Measurements from ENCODE around the gene PYGM.

PYGM gene

DNA sequence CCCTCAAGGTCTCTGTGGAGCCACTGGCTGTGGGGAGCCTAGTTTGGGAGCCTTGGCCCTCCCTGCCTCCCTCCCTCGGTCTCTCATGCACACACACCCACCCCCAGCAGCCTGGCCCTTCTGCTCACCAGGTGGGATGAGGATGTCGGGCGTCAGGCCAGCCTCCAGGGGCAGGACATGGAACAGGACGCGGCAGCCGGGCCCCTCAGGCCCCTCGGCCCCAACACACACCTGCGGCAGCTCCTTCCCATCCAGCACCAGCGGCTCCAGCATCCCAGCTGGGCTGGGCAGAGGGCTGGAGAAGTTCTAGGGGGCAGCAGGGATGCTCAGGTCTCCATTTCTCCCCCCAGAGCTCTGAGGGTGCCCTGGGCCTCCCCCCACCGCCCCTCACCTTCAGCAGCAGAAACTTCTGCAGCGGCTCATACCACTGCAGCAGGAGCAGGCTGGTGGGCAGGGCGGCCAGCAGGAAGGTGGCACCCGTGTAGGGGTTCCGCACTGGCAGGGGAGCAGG lies 32.1 kb upstream of the PYGM start:
- DNase-seq (ENCODE audit: low read depth), result no peak

- DNase-seq (ENCODE audit: low read depth), result no peak
Measured at GRCh38 chr11:64790205-64791095, 30.7 kb upstream of the PYGM start.

- no peak for DNase-seq (ENCODE audit: low read depth)
Measured at GRCh38 chr11:64789331-64790204, 29.8 kb upstream of the PYGM start.

DNA sequence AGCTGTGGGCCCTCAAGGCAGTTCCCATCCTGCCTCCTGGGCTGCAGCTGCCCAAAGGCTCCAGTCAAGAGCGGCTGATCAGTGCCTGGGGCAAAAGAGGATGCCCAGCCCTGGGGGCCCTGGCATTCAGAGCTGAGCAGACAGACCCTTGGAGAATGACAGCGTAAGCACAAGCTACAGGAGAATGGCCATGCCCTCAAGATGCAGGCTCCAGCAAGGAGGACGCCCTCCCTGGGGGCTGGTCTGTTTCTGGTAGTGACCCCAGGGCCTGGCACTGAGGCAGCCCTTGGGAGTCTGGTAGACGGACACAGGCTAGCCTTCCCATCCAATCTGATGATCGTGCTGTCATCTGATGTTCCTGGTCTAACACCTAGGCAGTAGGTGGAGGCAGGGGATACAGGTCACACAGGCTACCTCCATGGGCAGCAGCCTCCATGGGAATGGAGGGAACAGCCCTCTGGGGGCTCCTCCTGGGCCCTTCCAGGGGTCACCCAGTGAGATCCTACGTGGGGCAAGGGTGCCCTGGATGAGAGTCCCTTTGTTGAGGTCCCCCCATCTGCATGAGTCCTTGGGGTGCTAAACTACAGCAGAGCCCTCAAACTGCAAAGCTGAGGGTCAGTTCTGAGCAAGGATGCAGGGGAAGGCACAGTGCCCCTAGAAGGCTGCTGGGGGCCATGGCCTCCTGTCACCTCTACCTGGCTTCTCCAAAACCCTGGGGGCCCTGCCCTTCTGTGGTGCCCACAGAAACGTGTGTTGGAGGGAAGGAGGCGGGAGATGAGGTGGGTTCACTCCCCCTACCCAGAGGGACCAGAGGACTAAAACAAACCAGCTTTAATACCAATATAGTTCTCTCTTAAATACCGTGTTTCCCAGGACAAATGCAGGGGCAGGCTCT lies 28.8 kb upstream of the PYGM start:
- DNase-seq (ENCODE audit: low read depth), result no peak

DNA sequence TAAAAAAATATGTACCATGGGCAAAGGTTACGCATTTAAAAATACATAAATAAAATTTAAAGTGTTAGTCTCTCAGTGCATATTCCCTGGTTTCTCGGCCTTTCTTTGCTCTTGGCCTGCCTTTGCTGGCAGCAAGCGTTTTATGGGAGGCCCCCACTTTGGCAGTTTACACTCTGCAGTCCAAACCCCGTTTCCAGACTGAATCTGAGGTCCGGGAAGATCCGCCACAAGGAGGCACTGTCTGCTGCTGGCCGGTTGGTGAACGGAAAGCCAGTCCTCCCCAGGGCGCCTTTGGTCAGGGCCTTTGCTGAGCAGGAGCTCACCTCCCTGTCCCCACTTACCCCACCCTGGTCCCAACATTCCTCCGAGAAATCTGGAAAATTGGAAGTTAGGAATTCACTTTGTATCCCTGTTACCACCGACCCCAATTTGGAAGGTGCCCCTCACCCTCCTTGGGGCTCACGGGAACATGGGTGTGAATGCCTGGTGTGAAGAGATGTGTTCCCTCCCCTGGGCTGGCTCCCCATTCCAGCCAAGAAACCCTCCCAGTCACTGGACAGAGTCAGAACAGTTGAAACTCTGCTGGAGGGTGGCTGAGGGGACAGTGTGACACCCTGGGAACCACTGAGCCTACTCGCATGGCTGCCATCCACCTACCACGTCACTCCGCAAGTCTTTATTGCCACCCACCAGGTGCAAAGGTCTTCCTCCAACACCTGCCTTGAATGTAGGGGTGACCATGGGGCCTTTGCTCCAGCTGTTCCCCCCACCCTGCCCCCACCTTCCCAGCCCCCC lies 27.9 kb upstream of the PYGM start:
- DNase-seq (ENCODE audit: low read depth), result peak; percentile 37

DNA sequence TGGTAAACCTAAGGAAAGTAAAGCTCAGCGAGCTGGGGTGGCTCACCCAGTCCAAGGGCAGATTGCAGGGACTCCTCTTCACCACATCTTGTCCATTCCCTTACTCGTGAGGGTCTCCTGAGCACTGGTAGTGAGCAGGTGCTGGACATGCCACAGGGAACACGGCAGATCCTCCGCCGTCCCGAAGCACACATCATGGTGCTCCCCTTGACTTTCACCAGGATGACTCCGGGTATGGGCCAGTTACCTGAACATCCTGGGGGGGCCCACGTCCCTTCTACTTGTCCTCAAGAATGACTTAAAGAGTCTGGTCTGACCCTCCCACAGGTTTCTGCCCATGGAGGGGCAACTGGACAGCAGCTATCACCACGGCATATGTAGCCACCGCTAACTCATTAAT lies 26.5 kb upstream of the PYGM start:
- no peak for DNase-seq (ENCODE audit: low read depth)

GRCh38 chr11:64784813-64785581 lies 25.2 kb upstream of the PYGM start:
- no peak for DNase-seq (ENCODE audit: low read depth)

- DNase-seq (ENCODE audit: low read depth), result peak; percentile 98
Measured at GRCh38 chr11:64778473-64779298, 18.9 kb upstream of the PYGM start, which contains the start of gene SF1. Gene SF1 (minus strand): TSS chr11:64778542. CDS start chr11:64778392, 150 bp downstream.

GRCh38 chr11:64778223-64778472 lies 18.4 kb upstream of the PYGM start:
- no peak for DNase-seq (ENCODE audit: low read depth)

DNA sequence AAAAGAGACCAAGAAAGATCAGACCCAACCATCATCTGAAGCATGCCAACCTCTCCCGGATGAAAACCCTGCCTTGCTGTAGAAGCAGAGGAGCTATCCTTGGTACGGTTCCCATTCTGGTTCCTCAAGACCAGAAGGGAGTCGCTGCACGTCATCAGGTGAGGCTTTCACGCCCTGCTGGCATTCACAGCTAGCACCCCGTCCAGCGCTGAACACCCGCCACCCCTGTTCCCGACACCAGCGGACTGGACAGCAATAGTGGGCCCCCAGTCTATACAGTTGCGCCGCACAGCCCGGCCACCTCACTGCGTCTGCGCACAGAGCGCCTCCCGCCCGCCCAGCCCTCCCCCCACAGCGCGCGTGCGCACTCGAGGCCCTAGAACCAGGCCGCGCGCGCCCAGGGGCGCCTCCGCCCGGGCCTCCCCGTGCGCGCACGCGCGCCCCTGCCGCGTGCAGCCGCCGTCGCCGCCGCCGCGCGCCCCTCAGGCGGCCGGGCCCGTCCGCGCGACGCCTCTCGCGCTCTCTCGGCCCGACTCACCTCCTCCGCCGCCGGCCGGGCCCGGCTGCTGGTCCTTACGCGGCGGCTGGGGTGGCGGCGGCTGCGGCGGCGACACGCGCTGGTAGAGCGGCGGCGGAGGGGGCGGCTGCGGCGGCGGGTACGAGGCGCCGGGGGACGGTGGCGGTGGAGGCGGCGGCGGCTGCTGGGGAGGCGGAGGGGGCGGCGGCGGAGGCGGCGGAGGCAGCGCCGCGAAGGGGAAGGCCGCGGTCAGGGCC lies 17.9 kb upstream of the PYGM start:
- DNase-seq (ENCODE audit: low read depth), result peak; percentile 79

GRCh38 chr11:64776875-64777274 lies 17.1 kb upstream of the PYGM start:
- DNase-seq (ENCODE audit: low read depth), result no peak

DNA sequence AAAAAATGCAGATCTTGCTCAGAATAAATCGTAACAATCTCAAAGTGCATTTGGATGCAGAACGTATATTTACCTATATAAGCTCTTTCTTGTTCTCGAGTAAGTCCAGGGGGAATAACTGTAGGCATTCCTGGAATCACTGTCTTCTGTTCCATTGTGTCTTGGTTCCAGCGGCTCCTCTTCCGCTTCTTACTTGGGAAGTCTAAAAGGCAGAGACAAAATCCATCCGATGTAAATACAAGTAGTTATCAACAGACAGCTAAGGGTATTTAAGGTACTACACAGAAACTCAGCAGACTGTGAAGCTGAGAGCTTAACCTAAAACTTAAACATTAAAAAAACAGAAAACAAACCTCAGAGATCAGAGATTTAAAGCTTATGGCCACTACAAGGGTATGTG lies 16.7 kb upstream of the PYGM start:
- no peak for DNase-seq (ENCODE audit: low read depth)

DNA sequence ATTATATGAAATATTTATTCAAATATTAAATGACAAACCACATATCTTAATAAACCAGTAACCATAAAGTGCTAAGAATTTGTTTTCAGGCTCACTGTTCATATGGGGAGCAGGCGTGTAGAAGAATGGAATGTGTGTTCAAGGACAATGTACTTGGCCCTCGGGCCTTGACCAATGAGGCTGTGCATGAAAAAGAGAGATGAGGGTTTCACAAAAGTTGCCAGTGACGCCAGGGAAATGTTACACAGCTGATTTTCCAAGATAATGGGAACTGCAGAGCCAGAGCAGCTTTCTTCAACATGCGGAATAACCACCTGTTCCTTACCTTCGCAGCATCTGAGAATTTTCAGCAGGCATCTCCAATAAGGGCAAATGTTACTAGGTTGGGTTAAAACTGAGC lies 14.4 kb upstream of the PYGM start:
- no peak for DNase-seq (ENCODE audit: low read depth)

GRCh38 chr11:64772303-64773018 lies 12.7 kb upstream of the PYGM start:
- no peak for DNase-seq (ENCODE audit: low read depth)

GRCh38 chr11:64771861-64772260 lies 12.1 kb upstream of the PYGM start:
- no peak for DNase-seq (ENCODE audit: low read depth)

DNA sequence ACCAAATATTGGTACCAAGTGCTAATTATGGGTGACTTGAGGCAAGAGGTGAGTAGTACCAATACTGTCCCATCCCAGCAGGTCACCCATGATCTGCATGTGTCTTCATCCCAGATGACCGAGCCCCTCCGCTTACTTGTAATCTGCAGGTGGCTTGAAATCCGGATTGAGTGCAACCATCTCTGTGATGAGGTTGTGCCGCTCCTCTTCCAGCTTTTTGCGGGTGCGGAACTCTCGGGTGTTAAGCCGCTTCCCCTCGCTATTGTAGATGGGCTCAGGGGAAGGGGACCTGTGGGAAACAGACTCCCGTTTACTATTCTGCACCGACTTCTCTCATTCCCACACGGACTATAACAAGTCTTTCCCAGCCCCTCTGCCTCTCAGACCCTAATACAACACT lies 10.3 kb upstream of the PYGM start:
- no peak for DNase-seq (ENCODE audit: low read depth)

- DNase-seq (ENCODE audit: low read depth), result no peak
Measured at GRCh38 chr11:64769283-64769682, 9.5 kb upstream of the PYGM start.

DNA sequence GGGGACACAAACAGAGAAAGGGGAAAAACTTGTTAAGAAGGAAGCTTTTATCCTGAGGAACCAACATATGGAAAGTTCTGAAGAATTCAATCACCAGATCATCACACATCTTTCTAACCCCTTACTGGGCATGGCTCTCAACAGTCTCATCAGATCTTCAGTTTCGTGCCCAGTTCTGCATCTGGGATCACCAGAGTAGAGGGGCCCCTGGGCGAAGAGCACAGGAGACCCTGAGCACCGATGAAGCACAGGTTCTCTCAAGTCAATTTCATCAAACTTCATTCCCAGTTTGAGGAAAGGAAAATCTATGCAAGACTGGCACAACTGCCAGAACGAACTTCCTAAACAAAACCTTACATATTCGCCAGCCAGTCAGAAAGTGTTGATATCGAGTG lies 8.5 kb upstream of the PYGM start:
- no peak for DNase-seq (ENCODE audit: low read depth)
